Measurements from ENCODE around the gene EEF1AKMT4. TPM values are rescaled to one million over a fixed set of nuclear protein-coding genes. Genes with fewer than 3 reads are reported as not detected.

EEF1AKMT4 gene
- total RNA-seq, 1 donor from 2014 or later = 0.62 TPM

DNA sequence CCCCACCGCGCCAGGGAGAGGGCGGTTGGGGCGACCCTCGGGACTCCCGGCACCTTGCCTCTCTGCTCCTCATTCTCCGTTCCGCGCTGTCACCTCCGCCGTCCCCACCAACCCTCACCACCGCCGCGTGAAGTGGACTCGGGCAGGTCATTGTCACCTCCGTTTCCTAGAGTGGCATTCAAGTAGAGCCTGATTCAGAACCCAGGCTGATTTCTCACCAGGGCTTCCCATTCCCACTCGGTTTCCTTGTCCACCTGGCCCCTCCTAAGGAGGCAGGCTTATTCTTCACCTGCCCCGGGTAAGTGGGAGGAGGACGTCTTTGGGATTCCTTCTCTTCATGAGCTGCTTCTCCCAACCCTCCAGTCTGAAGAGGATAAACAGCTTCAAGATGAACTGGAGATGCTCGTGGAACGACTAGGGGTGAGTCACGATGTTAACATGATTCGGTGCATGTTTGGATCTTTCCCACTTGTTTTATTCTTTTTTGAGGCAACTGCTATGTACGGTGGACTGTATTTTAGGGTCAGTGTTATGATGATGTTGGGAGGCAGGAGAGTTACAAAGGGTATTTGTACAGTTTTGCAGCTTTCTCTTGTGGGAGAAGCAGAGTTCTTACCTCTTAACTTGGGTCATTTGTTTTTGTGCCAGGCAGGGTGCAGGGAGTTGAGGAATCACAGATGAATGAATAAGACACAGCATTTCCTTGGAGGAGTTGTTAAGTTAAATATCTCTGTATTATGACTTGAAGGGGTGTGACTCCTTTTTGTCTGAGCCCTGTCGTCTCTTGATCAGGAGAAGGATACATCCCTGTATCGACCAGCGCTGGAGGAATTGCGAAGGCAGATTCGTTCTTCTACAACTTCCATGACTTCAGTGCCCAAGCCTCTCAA lies 50.3 kb downstream of the EEF1AKMT4 start:
- no peak for DNase-seq

DNA sequence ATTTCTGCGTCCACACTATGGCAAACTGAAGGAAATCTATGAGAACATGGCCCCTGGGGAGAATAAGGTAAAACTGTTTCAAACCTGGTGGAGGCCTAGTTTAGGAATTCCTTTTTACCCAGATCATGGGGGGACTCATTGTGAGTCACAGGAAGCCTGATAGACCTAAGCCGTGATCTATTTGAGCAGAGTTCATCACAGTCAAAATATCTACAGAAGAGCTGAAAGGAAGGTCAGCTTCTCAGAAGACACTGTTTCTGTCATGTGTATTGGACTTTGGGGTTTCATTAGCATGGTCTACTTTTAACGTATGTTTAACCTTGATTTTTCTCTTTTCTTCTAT lies 50.9 kb downstream of the EEF1AKMT4 start:
- no peak for DNase-seq

DNA sequence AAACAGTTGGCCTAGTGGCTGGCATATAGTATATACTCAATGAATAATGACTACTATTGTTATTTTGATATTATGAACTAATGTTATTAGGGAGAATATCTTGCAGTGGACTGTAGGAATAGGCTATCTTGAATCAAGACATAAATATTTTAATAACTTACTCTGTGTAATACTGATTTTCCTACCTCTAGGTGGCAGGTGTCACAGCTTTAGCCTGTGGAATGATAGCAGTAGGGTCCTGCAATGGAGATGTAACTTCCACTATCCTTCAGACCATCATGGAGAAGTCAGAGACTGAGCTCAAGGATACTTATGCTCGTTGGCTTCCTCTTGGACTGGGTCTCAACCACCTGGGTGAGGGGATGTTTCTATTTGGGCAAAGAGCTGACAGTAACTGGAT lies 56.1 kb downstream of the EEF1AKMT4 start:
- no peak for DNase-seq

DNA sequence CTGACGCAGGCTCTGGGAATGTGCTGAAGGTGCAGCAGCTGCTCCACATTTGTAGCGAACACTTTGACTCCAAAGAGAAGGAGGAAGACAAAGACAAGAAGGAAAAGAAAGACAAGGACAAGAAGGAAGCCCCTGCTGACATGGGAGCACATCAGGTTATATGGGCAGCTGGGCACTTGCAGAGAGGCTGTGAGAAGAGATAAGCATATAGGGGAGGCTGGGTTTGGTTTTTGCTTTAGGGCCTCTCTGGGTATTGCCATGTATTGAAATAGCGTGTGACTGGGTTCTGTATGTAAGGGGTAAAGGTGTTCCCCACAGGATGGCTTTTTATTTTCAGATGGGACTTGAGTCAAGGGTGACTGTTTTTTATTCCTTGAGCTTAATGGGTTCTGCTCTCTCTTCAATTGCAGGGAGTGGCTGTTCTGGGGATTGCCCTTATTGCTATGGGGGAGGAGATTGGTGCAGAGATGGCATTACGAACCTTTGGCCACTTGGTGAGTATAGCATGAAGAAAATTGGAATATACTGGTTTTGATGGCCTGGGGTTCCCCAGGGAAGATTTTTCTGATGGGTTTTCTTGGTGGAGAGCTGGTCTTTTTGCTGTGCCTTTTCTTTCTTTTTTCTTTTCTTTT lies 57.0 kb downstream of the EEF1AKMT4 start:
- no peak for DNase-seq

DNA sequence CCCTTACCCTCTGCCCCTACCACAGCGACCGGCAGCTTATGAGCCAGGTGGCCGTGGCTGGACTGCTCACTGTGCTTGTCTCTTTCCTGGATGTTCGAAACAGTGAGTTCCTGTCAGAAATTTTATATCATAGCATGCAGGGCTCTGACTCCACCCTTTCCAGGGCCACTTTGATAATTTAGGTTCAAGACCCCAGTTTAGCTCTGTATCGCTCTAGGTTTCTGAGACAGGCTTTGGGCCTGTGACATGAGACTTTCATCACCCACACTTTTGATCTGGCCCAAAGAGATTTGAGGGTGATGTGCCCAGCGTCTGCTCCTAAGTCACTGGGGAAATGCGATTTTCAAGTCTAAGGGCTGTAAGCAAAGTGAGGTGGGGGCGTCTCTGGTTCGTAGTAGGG lies 58.4 kb downstream of the EEF1AKMT4 start:
- no peak for DNase-seq

Small RNA genes within 50 kb of the gene (small RNA-seq; reads per million reads assigned to genes)
- 0.08 reads per million for gene MIR1224 (ENCODE audit: low replicate concordance)

Other genes with a start within 250 kb of the EEF1AKMT4 start
- 58.7 TPM for gene ABCC5, start 231.8 kb upstream of the EEF1AKMT4 start, total RNA-seq
- not detected for gene HTR3D, start 217.9 kb upstream of the EEF1AKMT4 start, total RNA-seq
- not detected for gene HTR3C, start 196.6 kb upstream of the EEF1AKMT4 start, total RNA-seq
- not detected for gene HTR3E, start 152.6 kb upstream of the EEF1AKMT4 start, total RNA-seq
- 54.9 TPM for gene EIF2B5, start 114.3 kb upstream of the EEF1AKMT4 start, total RNA-seq
- gene DVL3, start 94.3 kb upstream of the EEF1AKMT4 start, total RNA-seq = 49.7 TPM
- 161 TPM for gene AP2M1, start 74.8 kb upstream of the EEF1AKMT4 start, total RNA-seq
- 77.6 TPM for gene ABCF3, start 63.5 kb upstream of the EEF1AKMT4 start, total RNA-seq
- not detected for gene VWA5B2, start 20.1 kb upstream of the EEF1AKMT4 start, total RNA-seq
- gene ALG3, start 710 bp upstream of the EEF1AKMT4 start, total RNA-seq = 19.6 TPM
- not detected for gene CAMK2N2, start 11.9 kb downstream of the EEF1AKMT4 start, total RNA-seq
- not detected for gene ECE2, start 26.4 kb downstream of the EEF1AKMT4 start, total RNA-seq
- gene PSMD2, start 49.6 kb downstream of the EEF1AKMT4 start, total RNA-seq = 280 TPM
- gene EIF4G1, start 64.9 kb downstream of the EEF1AKMT4 start, total RNA-seq = 209 TPM
- gene FAM131A, start 87.9 kb downstream of the EEF1AKMT4 start, total RNA-seq = 26.9 TPM
- gene CLCN2, start 111.9 kb downstream of the EEF1AKMT4 start, total RNA-seq = 2.8 TPM
- gene POLR2H, start 112.0 kb downstream of the EEF1AKMT4 start, total RNA-seq = 81.0 TPM
- gene THPO, start 128.5 kb downstream of the EEF1AKMT4 start, total RNA-seq = not detected
- 33.5 TPM for gene CHRD, start 130.4 kb downstream of the EEF1AKMT4 start, total RNA-seq

All from tongue (tissue), 3 donors.